GM12874 (cell line): Measurements from ENCODE around the gene MAGI1.

Source experiments
- TF ChIP-seq, protein P1 (sequence below): IDR thresholded peaks from 2 replicates; pipeline ENCODE4 v1.5.1; 2011; ENCODE audit warnings: low read depth, mild to moderate bottlenecking, control low read depth, low read length, moderate library complexity; ENCODE audit not compliant: insufficient read depth

The MAGI1 gene

DNA sequence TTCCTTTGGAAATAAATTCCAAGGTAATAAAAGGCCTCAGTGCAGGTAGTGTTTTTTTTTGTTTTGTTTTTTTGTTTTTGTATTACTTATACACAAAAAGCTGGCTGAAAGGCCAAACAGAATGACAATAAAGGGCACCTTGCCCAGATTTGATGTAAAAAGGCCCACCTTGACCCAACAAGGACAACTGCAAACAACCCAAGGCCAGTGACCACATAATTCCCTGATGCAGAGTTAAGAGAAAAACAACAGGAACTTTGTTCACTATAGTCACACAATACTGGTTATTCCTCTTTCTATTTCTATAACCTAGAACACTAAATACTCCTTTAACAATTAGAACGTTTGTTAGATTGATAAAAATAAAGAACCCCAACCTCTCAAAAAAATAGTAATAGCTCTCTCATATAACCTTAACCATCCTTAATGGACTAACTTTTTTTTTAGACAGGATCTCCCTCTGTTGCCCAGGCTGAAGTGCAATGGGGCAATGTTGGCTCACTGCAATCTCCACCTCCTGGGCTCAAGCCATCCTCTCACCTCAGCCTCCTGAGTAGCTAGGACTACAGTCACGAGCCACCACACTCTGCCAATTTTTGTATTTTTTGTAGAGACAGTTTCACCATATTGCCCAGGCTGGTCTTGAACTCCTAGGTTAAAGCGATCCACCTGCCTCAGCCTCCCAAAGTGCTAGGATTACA, 113.3 kb downstream of the MAGI1 start:
- TF ChIP-seq, protein P1, sequence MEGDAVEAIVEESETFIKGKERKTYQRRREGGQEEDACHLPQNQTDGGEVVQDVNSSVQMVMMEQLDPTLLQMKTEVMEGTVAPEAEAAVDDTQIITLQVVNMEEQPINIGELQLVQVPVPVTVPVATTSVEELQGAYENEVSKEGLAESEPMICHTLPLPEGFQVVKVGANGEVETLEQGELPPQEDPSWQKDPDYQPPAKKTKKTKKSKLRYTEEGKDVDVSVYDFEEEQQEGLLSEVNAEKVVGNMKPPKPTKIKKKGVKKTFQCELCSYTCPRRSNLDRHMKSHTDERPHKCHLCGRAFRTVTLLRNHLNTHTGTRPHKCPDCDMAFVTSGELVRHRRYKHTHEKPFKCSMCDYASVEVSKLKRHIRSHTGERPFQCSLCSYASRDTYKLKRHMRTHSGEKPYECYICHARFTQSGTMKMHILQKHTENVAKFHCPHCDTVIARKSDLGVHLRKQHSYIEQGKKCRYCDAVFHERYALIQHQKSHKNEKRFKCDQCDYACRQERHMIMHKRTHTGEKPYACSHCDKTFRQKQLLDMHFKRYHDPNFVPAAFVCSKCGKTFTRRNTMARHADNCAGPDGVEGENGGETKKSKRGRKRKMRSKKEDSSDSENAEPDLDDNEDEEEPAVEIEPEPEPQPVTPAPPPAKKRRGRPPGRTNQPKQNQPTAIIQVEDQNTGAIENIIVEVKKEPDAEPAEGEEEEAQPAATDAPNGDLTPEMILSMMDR: no peak

DNA sequence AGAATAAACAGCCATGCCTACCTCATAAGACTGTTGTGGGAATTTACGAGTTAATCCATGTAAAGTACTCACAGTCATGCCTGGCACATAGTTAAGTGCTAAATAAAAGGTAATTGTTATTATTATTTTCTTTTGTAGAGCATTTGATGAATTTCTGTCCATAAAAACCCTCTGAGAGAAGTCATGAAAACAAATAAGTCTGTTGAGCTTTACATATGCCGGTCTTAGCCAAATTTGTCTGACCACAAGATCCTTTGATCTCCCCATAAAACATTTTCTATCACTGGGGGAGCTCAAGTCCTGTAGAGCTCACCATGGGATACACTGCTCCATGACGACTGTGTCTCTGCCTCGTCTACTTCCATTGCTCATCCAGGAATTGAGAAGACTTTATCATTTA, 114.0 kb downstream of the MAGI1 start:
- TF ChIP-seq, protein P1: no peak

DNA sequence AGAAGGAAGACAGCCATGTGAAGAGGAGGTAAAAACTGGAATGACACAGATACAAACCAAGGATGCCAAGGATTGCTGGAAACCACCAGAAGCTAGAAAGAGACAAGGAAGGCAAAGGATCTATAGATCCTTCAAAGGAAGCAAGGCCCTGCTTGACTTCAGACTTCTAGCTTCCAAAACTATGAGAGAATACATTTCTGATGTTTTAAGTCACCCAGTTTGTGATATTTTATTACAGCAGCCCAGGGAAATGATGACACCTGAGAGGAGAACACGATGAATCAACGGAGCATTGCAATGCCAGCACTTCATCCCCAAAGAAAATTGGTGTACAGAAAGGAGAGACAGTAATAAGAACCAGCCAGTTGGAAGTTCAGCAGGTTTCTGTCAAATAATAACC, 116.3 kb downstream of the MAGI1 start:
- TF ChIP-seq, protein P1: no peak

DNA sequence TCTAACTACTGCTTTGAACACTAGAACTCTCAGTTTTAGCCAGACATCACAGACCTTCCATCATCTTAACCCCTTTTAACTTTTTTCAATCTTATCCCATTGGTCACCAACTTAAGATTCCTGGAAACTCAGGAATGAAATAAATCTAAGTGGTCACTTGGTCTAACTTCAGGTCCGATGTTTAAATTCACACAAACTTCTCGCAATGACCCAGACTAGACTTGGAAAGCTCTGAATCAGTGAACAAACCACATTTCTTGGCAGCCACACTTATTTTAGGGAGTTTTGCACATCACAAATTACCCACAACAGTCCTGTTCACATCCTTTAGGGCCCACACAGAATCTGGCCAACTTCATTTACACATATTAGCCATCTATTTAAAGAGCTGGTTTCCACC, 118.9 kb downstream of the MAGI1 start:
- TF ChIP-seq, protein P1: no peak

DNA sequence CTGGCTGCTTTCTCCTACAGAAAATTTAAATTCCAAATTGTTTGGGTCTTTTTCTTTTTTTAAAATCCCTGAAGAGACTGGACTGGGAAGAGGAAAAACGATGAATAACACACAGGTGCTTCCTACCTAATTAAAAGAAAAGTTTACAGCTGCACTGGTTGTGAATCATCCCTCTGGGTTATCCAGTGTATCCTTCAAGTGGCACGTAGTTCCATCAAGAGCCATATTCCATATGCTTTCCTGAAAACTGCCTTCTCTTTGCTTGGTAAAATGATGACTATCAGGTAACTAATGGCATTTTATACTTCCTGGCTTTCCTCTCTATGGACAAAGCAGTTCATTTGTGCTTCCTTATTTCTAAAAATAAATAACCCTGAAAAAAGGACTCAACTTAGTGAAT, 123.2 kb downstream of the MAGI1 start:
- TF ChIP-seq, protein P1: no peak

DNA sequence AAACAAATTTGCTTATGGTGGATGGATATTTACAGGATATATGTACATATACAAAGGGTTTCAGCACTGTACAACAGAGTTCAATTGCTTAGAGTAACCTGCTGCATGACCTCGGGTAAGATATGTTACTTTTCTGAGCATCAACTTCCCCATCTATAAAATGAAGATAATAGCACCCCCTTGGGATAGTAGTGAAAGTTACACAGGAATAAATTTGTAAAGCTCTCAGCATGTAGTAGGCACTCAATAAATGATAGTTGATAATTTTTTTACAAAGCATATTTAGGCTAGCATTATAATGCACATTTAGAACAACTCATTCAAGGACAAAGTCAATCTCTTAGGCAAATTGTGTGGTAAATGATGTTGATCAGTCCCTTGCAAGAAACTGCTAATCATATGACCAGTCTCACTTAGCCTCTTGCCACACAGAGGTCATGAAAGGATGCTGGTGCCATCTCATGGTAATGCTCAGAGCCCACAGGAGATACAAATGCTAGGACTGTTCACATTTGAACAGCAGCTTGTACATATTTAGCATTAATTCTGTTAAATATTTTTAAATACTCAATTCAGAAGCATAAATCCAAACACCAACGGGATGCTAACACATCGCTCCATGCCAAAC, 123.9 kb downstream of the MAGI1 start:
- TF ChIP-seq, protein P1: no peak

DNA sequence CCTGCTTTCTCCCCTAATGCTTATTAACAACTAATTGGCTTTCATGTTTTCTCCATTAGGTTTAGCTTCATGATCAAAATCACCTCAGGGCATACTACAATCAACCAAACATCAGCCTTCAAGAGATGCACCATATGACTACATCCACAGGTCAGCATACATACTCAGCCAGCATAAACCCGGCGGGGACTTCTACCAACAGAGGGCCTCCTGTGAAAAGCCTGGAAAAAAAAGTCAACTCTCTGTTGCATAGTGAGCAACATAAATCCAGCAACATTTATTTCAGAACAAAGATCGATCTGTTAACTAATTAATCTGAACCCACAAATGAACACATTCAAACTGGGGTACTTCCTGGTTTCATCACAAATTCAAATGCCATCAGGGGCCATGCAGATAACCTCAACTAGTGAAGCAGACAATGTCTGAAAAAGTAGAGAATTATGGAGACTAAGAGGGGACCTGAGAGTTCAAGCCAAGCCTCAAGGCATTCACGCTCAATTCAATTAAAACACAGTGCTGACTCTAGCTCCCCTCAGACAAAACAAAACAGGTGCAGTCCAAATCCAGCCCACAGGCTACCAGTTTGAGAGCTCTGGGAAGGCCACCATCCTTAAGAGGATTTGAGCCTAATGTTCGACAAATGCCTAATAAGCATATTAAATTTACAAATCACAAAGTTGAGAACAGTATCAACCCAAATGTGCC, 124.5 kb downstream of the MAGI1 start:
- TF ChIP-seq, protein P1: no peak
